Progenitor cell of endocrine pancreas (in vitro differentiated cells): ENCODE measurements around the gene LAMA3. TPM values are rescaled to one million over a fixed set of nuclear protein-coding genes. Genes with fewer than 3 reads are reported as not detected.

Experiments used
- DNase-seq: peaks from one replicate; pipeline ENCODE4 v3.0.0; 2021; ENCODE audit warnings: low spot score; ENCODE audit not compliant: unreplicated experiment
- H3K27ac Mint-ChIP-seq: 2 replicates; pipeline ENCODE4 v1.8.0; 2021; ENCODE audit warnings: mild to moderate bottlenecking, moderate library complexity, mixed read lengths
- H3K27me3 Mint-ChIP-seq: 2 replicates; pipeline ENCODE4 v1.8.0; 2021; ENCODE audit warnings: mixed read lengths
- H3K36me3 Mint-ChIP-seq: 2 replicates; pipeline ENCODE4 v1.8.0; 2022; ENCODE audit warnings: mixed read lengths; ENCODE audit not compliant: insufficient read depth
- H3K4me1 Mint-ChIP-seq: 2 replicates; pipeline ENCODE4 v1.8.0; 2021; ENCODE audit warnings: low read depth, mixed read lengths
- H3K4me3 Mint-ChIP-seq: 2 replicates; pipeline ENCODE4 v1.8.0; 2021; ENCODE audit warnings: low read depth, mild to moderate bottlenecking, moderate library complexity, mixed read lengths
- H3K9me3 Mint-ChIP-seq: 2 replicates; pipeline ENCODE4 v1.8.0; 2021; ENCODE audit warnings: low read depth, mixed read lengths
- CTCF ChIP-seq: fragments of 200-600 bp; sonication (generic); IDR thresholded peaks from one replicate; pipeline ENCODE4 v1.5.0; 2021; ENCODE audit warnings: antibody characterized with exemption, mild to moderate bottlenecking; ENCODE audit not compliant: unreplicated experiment
- total RNA-seq: library from RNA; stranded (reverse); gene quantifications from 2 replicates; pipeline ENCODE4 v1.2.1, GENCODE V29; 2021

LAMA3 gene
- total RNA-seq, 1 donor from 2014 or later = 0.84 TPM

DNA sequence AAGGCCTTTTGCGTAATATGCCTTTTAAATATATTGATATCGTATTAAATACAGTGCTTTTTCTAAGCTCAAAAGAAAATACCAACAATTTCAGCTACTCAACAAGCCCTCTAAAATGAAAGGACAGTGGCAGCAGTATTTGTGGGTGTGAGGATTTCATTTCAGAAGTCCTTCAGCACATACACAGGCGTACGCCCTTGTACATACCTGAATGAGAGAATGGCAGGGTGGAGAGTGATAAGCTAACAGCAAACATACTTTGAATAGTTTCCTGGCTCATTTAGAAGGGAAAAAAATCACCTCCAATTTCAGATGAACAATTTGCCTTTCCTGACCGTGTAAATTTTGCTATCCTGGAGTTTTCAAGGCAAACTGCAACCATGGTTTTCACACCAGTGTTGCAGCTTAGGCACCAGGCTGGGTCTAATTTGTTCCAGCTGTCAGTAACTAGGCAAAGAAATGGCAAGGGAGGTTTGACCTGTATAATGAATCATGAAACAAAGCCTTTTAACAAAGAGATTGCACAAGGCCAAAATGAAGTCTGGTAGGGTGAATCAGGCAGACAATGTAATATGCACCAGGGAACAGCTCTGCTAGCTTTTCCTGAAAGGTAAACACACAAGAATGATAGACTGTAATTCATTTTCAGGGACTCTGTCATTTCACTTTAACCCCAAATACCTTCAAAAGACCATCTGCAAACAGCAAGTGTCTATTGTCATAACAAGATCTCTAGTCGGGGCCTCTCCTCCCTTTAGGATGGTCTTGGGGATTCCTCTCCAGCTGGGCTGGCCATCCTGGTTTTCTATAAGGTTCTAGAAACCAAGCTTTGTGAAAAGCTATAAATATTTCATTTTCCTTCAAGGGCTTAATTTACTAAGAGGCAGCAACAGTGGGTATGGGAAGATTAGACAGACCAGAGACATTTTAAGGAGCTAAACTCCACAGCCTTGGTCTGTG lies 38.0 kb upstream of the LAMA3 start:
- TF ChIP-seq CTCF = no peak
- peak overlapping the region; percentile 9 for H3K4me3 Mint-ChIP-seq
- peaks cover 19% of the 10 kb centered on the region for H3K27me3 Mint-ChIP-seq
- no peak for DNase-seq
- H3K27ac Mint-ChIP-seq = peak overlapping the region; percentile 95
- H3K4me1 Mint-ChIP-seq = peaks cover 23% of the 10 kb centered on the region
- H3K36me3 Mint-ChIP-seq = no peaks in the 10 kb centered on the region
- H3K9me3 Mint-ChIP-seq = no peaks in the 10 kb centered on the region

DNA sequence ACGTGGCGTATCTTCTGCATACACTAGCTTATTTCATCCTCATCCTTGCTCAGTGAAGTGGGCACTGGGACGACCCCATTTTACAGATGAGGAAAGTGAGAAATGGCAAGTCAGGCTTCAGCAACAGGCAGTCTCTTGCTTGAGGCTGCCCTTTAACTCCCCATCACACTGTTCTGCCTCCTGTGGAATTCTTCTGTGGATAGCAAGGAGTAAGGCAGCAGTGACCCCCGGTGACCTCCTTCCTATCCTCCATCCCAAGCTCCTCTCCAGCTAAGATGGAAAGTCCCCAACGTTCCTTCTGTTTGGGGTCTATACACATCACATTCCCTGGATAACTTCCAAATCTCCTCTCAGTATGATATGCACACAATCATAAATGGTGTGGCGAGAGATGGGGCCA lies 37.0 kb upstream of the LAMA3 start:
- DNase-seq = no peak
- H3K27ac Mint-ChIP-seq = peak overlapping the region; percentile 62
- no peaks in the 10 kb centered on the region for H3K36me3 Mint-ChIP-seq
- peaks cover 23% of the 10 kb centered on the region for H3K4me1 Mint-ChIP-seq
- H3K4me3 Mint-ChIP-seq = no peak overlapping the region
- peaks cover 25% of the 10 kb centered on the region for H3K27me3 Mint-ChIP-seq
- no peak for TF ChIP-seq CTCF
- H3K9me3 Mint-ChIP-seq = no peaks in the 10 kb centered on the region

- Mint-ChIP-seq H3K27ac (no peak overlapping the region), H3K4me1 (peaks cover 3% of the 10 kb centered on the region), H3K27me3 (peaks cover 53% of the 10 kb centered on the region), H3K4me3 (no peak overlapping the region), H3K9me3 (no peaks in the 10 kb centered on the region), H3K36me3 (no peaks in the 10 kb centered on the region)
- DNase-seq = no peak
- no peak for TF ChIP-seq CTCF
These were observed 31.0 kb upstream of the LAMA3 start for GRCh38 chr18:23658285-23658684.

DNA sequence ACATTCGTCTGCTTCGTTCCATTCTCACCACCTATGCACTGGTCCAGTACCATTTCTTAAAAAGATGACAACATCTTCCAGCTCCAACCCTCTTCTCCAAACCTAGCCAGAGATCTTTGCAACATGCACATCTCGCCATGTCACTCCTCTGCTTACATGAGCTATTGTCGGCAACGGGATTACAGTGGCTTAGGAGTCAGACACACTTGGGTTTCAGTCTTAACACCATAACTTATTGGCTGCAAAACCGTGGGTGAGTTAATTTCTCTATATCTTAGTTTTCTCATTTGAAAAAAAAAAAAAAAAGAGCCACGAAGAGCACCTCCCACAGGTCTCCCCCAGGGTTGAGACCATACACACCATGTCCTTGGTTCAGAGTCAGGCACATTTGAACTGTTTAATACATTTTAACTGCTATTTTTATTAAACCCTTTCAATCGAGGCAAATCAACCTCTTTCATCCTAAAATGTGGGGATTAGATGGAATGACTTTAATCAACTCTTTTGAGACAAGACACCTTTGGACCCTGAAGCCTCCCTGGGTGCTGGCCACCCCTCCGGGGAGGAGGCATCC lies 27.4 kb upstream of the LAMA3 start:
- Mint-ChIP-seq H3K4me3 (peak overlapping the region; percentile 64), H3K27me3 (peaks cover 76% of the 10 kb centered on the region), H3K27ac (peak overlapping the region; percentile 33), H3K36me3 (no peaks in the 10 kb centered on the region), H3K4me1 (peaks cover 3% of the 10 kb centered on the region), H3K9me3 (no peaks in the 10 kb centered on the region)
- DNase-seq = no peak
- no peak for TF ChIP-seq CTCF

DNA sequence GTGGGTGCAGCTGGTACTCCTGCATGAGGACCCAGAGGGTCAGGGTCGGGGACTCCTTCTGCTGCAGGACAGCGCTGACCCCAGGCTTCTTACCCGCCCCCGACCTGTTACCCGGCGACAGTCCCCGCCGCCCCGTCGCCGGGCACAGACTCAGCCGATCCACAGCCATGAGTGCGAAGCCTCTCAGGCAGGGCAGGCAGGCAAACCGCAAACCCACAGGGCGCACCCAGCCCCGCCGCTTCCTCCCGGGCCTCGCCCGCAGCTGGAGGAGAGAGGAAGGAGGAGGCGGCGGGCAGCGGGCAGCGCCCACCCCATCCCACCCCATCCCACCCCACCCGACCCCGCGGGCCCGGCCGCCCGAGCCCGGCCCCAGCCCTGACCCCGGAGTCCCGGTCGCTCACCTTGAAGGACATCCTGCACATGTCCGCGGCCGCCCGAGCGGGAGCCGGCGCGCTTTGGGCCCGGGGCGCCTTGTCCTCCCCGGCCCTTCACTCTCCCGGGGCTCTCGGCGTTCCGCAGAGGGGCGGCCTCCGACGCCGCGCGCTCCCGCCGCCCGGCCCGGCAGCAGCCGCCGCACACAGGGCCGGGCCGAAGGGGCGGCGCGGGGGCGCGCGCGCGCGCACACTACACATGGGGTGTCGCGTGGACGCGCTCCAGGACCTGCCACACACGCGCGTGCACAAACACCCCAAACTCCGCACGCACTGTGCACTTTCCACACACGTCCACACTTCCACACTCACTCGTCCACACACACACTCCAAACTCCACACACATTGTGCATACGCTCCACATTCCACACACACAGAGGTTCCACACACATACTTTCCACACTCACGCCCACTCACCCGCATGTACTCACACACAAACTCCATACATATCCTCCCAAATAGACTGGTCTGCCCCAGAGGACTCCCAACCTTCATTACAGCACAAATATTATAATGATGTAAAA lies 26.7 kb upstream of the LAMA3 start, which contains the start of gene ANKRD29:
TSS of gene ANKRD29 (minus strand) at position 603 of the 955 bp plus-strand sequence. CDS start at position 422, 181 bp downstream.
- TF ChIP-seq CTCF = no peak
- H3K4me3 Mint-ChIP-seq = peak within 1 kb of the TSS; percentile 75
- peaks cover 75% of the 10 kb centered on the region for H3K27me3 Mint-ChIP-seq
- H3K4me1 Mint-ChIP-seq = peaks cover 3% of the 10 kb centered on the region
- peak; percentile 14 for DNase-seq
- H3K36me3 Mint-ChIP-seq = no peaks in the 10 kb centered on the region
- no peaks in the 10 kb centered on the region for H3K9me3 Mint-ChIP-seq
- H3K27ac Mint-ChIP-seq = peak within 1 kb of the TSS; percentile 46
